Activated CD4-positive, alpha-beta T cell treated with anti-CD3 and anti-CD28 coated beads, Interleukin-2, amount 50 U/mL, for 24 hours (primary cell): ENCODE results near the gene BTBD7.
"Not testable (repeated sequence)": the region's sequence is repeated elsewhere in the genome, so short reads cannot be mapped to it uniquely, and the experiment has no call there.

ENCODE experiments used
- DNase-seq, 2 donors: peaks; one replicate each; pipeline ENCODE4 v3.0.0-alpha.2; 2020; ENCODE audit warnings: low read depth in 1 of 2, low spot score in 1 of 2

Gene BTBD7, protein sequence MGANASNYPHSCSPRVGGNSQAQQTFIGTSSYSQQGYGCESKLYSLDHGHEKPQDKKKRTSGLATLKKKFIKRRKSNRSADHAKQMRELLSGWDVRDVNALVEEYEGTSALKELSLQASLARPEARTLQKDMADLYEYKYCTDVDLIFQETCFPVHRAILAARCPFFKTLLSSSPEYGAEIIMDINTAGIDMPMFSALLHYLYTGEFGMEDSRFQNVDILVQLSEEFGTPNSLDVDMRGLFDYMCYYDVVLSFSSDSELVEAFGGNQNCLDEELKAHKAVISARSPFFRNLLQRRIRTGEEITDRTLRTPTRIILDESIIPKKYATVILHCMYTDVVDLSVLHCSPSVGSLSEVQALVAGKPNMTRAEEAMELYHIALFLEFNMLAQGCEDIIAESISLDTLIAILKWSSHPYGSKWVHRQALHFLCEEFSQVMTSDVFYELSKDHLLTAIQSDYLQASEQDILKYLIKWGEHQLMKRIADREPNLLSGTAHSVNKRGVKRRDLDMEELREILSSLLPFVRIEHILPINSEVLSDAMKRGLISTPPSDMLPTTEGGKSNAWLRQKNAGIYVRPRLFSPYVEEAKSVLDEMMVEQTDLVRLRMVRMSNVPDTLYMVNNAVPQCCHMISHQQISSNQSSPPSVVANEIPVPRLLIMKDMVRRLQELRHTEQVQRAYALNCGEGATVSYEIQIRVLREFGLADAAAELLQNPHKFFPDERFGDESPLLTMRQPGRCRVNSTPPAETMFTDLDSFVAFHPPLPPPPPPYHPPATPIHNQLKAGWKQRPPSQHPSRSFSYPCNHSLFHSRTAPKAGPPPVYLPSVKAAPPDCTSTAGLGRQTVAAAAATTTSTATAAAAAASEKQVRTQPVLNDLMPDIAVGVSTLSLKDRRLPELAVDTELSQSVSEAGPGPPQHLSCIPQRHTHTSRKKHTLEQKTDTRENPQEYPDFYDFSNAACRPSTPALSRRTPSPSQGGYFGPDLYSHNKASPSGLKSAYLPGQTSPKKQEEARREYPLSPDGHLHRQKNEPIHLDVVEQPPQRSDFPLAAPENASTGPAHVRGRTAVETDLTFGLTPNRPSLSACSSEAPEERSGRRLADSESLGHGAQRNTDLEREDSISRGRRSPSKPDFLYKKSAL

DNA sequence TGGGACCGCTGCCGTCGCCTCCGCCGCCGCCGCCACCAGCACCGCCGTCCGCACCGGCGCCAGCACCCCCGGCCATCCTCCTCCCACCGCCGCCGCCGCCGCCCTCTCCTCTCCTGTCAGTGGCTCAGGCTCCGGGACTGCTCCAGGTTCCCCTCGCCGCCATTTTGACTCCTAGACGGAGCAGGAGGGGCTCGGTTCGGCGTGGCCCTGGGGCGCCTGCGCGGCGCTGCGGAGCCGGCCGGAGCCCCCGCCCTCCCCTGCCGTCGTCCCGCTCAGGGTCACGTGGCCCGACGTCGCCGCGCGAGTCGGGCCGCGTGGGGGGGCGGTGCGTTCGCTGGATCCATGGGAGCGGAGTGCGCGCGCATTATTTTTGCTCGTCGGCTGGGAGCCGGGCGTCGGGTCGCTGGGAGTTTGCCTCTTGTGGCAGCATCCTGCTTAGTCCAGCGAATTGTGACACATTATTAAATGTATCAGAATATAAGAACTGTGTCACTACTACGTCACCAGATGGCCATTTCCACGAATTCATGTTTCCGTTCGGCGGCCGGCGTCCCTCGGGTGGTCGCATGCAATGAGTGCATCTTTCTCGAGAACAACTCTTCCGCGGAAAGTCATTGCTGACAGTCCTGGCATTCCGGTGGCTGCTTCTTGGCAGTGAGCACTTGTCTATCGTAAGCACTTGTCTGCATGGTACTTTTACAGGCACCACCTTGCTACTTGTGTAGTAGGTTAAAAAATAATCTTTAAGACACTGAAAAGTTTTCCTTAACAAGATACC, at the start of gene BTBD7:
BTBD7 (minus strand) TSS at position 184 of the 778 bp plus-strand sequence. CDS start 36,985 bp downstream, outside the sequence.
- peak; percentile 84 to 90 for DNase-seq

DNA sequence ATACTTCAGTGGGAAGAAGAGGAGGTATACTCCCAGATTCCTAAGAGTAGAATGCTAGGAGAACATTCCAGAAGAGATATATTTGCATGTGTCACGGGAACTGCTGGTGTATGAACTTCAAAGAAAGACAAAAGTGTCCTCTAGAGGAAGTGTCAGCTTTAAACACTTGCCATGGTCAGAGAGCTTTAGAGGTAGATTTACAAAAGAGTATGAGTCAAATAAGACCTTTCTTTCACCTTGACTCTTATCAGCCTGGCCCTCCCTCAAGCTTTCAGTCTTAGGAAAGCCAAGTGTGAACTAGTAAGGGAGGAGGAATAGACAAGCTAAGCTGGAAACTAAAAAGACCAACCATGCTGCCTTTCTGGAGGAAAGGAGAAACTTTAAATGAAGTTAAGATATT, 48.8 kb upstream of the BTBD7 start:
- DNase-seq = no peak

DNA sequence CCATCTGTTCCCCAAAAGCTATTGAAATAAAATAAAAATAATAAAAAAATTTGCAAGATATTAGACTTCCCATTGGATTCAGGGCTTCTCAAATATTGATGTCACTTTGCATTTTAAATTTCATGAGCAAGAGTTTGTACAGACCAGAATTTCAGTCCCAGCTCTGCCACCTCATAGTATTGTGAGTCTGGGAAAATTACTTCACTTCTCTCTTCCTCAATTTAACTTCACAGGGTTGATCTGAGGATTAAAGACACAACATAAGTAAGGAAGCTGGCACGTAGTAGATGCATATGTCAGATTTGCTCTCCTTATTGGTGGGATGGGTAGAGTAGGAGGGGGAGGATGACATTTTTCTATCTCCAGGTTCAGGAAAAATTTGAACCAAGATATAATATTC, 47.0 kb upstream of the BTBD7 start:
- no peak for DNase-seq

DNA sequence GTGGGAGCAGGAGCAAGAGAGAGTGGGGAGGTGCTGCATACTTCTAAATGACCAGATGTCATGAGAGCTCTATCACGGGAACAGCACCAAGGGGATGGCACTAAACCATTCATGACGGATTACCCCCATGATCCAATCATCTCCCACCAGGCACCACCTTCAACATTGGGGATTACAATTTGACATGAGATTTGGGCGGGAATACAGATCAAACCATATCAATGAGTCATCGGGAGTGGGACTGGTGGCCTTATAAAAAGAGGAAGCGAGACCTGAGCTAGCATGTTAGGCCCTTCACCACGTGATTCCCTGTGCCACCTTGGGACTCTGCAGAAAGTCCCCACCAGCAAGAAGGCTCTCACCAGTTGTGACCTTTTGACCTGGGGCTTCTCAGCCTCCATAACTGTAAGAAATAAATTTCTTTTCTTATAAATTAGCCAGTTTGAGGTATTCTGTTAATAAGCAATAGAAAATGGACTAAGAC, 42.9 kb upstream of the BTBD7 start:
- DNase-seq = no peak

DNA sequence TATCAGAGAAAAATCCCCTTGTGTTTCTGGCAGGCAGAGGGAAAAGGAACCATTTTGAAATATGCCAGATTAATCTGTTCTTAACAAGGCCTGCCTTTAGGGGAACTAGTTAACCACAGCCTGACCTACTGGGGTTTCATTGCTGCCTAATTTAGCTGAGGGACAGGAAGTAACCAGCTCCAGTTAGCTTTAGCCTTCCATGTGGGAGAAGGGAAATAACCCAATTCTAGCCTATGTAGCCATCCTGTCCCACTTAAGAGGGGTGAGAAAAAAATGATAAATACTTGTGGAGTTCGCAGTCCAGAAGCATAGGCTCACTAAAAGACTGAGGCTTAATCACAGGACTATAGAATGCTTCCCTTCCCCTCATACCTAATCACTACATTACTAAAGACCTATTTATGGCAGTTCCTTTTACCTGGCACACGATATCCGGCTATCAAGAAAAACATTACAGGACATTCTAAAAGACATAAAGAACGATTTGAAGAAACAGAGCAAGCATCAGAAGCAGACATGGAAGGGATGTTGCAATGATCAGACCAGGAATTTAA, 37.0 kb upstream of the BTBD7 start:
- DNase-seq = no peak

DNA sequence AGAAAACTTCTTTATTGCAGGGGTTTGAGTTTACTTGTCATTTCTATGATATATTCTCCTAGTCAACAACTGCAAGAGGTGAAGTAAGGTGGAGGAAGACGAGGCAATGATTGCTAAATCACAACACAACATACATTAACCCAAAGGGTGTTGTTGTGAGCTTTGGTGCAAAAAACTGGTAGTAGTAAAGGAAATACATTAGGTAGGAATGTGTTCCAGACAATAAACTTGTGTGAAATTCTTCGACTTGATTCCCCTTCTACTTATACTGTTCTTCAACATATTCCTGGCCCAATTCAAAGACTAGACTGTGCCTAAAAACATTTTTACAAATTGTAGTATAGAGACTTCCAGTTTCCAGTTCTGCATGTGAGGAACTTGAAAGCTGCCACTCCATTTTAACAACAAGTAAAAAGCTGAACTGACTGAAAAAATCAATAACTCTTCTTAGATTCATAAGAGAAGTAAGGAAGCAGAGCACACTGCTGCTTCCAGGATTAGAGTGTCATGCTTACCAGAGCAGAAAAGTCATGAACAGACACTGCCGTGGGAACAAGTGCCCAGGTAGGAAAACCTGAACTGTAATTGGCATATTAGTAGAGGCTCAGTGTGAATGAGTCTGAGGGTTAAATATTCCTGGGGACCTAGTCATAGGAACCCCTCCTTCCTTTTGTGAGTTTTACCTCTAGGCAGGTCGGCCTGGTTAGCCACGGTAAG, 36.3 kb upstream of the BTBD7 start:
- no peak for DNase-seq

DNA sequence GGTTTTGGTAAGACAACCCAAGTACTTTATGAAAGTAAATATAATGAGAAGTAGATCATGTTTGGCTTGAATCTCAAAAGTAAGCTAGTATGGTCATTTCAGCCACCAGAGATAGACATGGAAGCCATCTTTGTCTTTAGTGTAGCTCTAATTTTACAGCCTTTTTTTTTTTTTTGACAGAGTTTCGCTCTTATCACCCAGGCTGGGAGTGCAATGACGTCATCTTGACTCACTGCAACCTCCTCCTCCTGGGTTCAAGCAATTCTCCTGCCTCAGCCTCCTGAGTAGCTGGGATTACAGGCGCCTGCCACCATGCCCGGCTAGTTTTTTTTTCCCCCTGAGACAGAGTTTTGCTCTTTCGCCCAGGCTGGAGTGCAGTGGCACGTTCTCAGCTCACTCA, 22.0 kb upstream of the BTBD7 start:
- DNase-seq = not testable (repeated sequence)

DNA sequence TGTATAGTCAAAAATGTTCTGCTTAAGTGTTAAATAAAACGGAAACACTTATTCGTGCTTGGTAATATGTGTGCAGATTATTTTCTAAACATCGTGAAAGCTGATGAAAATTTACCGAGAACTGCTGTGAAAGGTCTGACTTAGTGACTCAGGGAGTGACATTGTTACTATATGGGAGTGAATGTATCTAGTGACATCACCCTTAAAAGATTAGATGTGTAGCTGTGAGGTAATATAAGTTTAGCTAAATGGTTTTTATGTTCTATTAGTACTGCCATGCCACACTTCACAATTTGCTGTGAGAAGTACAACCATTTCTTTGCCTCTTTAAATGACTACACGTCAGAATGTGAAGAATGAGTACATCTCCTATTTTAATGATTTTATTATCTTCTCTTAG, 15.5 kb upstream of the BTBD7 start:
- no peak for DNase-seq

DNA sequence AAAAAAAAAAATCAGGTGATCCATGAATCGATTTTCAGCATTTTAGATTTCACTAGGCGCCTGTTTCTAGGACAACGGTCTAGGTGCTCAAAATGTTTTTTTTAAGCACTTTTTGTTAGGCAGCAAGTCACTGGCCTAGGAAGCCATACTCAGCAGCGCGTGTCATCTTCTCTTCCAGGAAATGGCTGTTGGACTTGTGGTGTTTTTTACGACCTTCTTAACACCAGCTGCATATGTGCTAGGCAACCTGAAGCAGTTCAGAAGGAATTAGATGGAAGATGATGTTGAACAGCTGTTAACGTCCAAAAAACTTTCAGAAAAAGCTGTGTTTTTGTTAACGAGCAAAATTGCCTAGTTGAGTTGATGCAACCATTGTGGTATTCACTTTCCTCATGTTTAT, 15.0 kb upstream of the BTBD7 start:
- no peak for DNase-seq

DNA sequence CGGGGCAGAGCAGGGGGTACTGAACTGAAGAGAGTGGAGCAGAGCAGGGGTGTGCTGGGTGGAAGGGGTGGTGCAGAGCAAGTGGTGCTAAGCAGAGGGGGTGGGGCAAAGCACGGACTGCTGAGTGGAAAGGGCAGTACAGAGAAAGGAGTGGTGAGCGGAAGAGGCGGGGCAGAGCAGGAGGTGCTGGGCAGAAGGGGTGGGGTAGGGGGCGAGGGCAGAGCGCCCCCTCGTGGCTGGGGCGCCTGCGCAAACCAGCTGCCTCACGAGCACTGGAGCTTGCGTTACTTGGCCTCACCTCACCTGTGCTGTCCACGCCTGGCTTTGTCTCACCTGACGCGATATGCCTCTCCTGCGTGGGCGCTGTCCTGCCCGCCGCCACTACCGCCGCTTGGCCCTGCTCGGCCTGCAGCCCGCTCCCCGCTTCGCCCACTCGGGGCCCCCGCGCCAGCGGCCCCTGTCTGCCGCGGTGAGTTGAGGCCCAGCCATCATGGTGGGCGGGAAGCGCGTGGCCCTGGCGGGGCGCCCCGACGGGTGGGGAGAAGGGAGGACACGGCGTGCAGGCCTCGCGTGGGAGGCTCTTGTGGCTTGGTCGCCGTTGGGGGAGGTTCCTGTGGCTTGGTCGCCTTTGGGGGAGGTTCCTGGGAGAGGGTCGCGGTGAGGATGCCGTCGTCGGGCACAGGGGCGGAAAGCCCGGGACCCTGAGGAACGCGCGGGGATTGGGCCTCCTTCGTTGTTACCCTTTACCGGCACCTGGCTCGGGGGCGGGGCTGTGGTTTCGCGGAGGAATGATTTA, 14.3 kb upstream of the BTBD7 start, which contains the start of gene COX8C:
COX8C (plus strand) TSS at position 257 of the 796 bp plus-strand sequence; CDS start at position 344, 87 bp downstream.
- DNase-seq = no peak

DNA sequence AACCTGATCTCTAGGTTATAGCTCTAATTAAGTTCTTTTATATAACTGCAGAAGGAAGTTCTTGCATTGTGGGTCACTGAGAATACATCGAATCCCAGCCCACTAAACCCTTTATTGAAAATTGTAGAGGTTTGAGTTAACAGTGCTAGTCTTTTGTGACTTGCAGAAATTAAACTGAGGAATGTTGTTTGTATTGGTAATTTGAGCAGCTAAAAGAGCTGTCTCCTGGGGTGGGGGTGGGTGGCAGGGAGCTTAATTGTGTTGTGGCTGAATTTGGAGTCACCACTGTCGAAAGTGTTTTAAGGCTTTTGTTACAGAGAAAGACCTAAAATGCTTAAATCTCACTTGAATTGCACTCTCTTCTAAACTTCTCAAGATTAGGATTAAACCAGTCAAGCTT, 11.0 kb upstream of the BTBD7 start:
- DNase-seq = no peak

DNA sequence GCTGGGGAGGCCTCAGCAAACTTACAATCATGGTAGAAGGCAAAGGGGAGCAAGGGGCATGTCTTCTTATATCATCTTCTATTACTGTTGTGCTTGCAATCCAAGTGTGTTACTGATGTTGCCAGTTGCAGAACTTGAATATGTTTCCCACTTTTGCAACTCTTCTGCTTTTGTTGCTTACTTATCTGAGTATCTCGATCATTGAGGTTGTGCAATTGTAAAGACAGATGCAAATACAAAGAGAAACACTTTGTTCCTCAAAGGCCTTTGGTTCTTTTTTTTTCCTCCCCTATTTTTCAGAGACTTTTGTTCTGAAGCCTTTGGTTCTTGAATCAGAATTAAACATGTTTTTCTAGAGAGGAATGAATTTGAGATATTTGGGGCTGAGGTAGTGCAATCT, 10.4 kb upstream of the BTBD7 start:
- no peak for DNase-seq

DNA sequence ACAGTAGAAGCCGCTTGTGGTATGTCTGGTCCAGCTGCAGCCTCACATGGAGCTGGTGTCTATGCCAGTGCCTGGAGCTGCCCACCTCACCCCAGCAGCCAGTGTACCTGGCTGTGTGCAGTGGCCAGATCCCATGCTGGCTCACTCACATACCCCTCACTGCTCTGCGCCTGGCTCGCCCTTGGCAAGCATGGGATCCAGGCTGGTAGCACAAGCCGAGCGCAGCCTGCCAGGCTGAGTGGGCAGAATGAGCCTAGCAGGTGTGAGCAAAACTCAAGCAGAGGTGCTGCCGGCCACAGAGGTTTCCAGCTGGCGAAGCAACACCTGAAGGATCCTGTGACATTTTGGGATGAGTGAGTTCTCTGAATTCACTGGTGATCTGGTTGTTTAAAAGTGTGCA, 5.0 kb upstream of the BTBD7 start:
- no peak for DNase-seq

DNA sequence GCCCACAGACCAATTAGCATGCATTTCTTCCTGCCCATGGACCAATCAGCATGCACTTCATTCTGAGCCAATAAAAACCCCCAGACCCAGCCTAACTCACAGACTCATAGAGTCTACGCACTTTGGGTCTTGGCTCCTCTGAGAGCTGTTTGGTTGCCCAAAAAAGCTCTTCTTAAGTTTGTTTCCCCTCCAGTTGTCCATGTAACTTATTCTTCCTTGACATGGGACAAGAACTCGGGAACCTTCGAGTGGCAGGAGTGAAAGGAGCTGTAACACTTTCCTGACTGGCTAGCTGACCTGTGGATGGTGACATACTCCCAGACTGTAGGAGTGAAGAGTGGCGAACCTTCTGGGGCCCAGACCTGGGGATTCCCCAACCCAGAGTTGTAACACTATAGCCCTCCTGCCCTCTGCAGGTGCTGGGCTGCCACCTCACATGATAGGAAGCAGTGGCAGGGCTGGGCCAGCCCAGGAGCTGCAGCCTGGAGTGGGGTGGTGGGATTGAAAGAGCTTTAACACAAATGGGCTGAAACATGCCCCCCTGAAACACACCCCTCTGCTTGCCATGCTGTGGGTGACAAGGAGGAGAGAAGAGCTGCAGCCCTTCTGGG, 4.4 kb upstream of the BTBD7 start:
- no peak for DNase-seq

DNA sequence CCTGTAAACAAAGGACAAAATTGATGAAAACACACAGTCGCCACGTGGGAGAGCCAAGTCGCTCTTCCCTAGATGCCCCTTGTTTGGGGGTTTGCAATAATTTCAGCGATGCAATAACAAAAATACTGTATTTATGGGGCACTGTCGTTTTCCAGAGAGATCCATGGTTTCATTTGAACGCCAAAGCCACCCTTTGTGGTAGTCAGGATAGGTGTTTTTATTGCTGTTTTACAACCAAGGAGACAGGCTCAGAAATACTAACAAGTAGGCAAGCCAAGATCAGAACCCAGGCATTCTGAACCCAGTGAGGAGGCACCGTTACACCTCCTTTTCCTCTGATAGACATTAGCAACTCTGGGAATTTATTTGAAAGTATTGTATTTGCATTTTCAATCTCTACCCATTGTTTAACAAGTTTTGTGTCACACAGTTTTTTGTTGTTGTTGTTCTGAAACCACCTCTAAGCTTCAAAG, 831 bp upstream of the BTBD7 start:
- DNase-seq = no peak

DNA sequence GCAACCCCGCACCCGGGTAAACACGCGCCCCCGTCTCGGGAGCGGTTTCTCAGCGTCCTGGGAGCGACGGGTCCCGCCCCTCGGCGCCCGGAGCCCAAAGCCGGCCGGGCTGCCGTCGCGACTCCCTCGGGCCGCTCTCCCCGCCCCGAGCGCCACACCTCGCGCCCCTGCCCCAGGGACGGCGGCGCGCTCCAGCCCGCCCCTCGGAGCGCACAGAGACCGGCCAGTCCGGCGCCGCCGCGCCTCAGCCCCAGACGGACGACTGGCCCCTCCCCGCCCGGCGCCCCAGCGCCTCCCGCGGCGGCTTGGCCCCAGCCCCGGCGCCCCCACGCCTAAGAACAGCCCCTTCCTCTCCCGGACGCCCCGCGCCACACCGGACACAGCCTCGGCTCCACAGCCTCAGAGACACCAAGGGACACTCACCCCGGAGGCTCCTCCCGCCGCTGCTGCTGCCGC, 411 bp downstream of the BTBD7 start:
- DNase-seq = no peak

DNA sequence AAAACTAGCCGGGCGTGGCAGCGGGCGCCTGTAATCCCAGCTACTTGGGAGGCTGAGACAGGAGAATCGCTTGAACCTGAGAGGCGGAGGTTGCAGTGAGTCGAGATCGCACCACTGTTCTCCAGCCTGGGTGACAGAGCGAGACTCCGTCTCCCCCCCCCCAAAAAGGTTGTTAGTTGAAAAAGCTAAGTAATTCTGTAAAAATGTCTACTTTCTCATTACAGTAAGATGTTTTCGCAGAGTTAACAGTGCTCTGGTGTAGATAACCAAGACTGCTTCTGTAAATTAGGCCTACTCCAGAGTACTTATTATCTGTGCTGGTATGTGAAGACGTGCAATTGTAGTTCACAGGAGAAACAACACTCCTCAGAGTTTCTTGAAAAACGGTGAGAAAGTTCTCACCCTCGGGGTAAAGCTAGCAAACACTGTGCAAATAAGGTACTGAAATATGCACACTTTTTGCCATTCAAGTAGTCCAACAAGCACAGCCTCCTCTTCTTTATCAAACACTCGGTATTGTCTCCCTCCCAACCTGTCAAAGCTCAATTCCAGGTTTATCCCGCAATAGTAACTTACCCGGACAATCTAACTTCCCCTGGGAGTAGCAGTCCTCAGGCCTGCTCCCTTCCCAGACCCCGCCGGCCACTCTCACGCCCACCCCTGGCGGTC, 974 bp downstream of the BTBD7 start:
- DNase-seq = no peak
